HG02798 (cell line): ENCODE data around the gene FAM180B.
A peak's percentile ranks its signal among the peaks of the same experiment; 100 is the strongest.

Experiments used
- ATAC-seq: cut with Tn5 transposase; IDR thresholded peaks from one replicate; pipeline ENCODE4 v1.9.1; 2021; ENCODE audit warnings: mild to moderate bottlenecking; ENCODE audit not compliant: unreplicated experiment, poor library complexity

Gene FAM180B

GRCh38 chr11:47566149-47566698 is 20.3 kb upstream of the FAM180B start:
- no peak for ATAC-seq

DNA sequence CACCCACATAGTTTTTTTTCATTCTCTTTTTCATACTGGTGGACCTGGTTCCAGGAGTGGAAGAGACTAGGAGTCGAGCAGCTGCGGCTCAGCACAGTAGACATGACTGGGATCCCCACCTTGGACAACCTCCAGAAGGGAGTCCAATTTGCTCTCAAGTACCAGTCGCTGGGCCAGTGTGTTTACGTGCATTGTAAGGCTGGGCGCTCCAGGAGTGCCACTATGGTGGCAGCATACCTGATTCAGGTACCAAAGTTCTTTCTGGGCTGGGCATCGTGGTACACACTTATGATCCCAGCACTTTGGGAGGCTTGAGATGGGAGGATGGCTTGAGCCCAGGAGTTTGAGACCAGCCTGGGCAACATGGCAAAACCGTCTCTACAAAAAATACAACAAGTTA is 16.8 kb upstream of the FAM180B start:
- no peak for ATAC-seq

DNA sequence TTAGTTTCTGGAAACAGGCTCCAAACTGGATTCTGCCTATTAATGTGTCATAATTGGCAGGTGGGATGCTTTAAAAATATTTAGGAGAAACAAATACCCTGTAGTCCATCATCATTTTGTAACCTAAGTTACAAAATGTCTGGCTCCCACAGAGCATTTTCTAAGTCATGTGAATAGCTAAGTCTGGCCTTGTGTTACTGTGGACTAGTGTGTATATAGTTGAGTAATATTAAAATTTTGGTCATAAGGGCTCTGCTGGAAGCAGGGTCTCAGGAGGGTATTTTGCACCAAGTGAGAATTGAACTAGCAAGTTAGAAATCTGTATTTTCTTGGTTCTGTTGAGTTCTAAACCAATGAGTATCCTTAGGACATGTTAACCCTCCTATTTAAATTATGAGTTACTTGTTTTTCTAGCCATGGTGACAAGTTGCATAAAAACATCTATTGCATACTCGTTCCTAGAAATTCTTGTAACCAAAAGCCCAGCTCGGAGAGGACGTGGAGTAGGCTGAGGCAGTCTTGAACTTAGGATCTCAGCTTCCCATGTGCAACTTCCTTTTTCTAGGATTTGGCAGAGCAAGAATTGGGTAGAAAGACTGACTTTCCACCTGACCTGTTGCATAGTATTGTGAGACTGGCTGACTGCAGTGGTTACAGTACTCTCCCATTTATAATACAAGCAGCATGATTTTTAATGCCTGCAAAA is 15.7 kb upstream of the FAM180B start:
- ATAC-seq, result no peak

- no peak for ATAC-seq
Observed at GRCh38 chr11:47571357-47571729, 15.1 kb upstream of the FAM180B start.

GRCh38 chr11:47571895-47572294 is 14.6 kb upstream of the FAM180B start:
- no peak for ATAC-seq

- no peak for ATAC-seq
Observed at GRCh38 chr11:47572715-47573255, 13.7 kb upstream of the FAM180B start.

- no peak for ATAC-seq
Observed at GRCh38 chr11:47573321-47573720, 13.2 kb upstream of the FAM180B start.

DNA sequence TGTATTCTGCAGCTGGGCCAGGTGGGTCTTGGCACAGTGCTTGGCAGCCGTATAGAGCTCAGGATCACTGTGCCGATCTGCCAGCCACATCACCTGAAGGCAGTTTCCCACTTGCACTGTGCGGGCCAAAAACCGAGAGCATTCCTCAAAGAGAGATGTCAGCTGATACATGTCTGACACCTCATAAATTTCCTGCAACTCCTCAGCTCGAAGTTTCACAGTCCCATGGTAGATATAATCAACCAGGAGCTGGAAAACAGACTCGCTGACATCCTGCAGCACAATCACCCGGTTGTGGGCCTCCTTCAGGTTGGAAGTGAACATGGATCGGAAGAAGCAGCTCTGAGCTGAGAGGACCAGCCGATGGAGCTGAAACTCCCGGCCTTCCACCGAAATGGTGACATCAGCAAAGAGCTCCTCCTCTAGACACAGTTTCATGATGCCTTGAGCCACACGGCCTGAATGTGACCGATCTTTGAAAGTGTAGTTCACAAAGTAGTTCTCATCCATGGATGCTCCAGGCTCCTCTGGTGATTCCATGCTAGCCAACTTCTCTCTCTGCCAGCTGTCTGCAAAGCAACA is 8.9 kb upstream of the FAM180B start:
- no peak for ATAC-seq

- peak; percentile 93 for ATAC-seq
Observed at GRCh38 chr11:47578524-47579494, 7.7 kb upstream of the FAM180B start, which contains the start of the genes KBTBD4 and NDUFS3. Gene KBTBD4, minus strand, starts transcription at chr11:47578970. Its CDS starts 19 bp downstream, at chr11:47578951. Gene NDUFS3, plus strand, starts transcription at chr11:47579074. Its CDS starts 18 bp downstream, at chr11:47579092.

DNA sequence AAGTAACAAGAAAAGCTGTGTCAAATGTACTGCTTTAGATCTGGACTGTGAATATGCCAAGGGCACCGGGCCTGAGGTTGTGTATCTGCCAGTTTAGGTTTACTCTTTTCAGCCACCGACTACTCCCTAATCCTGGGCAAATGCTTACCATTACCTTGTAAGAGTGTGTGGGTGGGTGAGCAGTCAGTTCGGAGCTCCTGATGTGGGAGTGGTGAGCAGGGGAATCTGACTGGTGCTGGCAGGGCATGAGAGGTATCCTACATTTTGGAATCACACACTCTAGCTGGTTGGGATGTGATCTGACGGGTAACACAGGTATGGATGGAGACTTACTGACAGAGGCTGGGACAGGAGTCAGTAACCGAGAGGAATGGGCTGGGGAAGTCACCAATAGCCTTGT is 2.6 kb upstream of the FAM180B start:
- no peak for ATAC-seq

DNA sequence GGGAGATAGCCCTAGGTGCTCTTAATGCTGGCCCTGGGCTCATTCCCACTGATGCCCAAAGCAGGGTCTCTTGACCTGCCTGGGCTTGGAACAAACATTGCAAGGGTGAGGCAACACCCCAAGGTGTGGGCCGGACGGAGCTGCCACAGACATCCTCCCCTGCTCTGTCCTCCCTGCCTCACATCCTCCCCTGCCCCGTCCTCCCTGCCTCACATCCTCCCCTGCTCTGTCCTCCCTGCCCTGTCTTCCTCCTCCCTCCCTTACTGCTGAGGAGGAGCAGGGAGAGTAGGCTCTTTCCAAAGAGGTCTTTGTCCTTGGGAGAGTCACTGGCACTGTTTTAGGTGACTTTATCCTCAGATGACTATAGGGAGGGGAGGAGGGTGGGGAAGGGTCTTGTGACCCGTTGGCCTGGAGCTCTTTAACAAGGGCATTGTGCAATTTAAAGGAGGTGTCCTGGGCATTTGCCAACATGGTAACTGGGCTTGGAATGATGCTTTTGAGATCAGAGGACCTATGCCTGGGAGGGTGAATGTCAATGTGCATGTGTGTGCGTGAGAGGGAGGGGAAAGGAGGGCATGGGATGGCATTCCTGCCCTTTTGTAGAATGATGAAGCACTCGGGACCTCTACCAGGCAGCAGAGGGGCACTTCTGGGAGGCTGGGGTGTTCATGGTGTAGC is 700 bp downstream of the FAM180B start:
- no peak for ATAC-seq

DNA sequence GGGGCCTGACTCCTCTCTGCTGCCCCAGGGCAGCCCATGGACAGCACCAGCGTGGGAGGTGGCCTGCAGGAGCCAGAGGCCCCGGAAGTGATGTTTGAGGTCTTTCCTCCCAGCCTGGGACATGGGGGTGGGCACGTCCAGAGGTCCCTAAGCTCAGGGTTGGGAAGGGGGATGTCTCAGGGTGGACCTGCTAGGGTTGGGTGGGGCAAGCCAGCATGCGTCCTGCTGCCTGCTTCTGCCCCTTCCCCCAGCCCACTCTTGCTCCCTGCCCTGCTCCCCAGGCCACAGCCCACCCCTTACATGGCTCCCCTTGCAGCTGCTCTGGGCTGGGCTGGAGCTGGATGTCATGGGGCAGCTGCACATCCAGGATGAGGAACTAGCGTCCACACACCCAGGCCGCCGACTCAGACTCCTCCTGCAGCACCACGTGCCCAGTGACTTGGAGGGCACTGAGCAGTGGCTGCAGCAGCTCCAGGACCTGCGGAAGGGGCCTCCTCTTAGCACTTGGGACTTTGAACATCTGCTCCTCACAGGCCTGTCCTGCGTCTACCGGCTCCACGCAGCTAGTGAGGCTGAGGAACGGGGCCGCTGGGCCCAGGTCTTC is 1.3 kb downstream of the FAM180B start:
- ATAC-seq, result no peak

DNA sequence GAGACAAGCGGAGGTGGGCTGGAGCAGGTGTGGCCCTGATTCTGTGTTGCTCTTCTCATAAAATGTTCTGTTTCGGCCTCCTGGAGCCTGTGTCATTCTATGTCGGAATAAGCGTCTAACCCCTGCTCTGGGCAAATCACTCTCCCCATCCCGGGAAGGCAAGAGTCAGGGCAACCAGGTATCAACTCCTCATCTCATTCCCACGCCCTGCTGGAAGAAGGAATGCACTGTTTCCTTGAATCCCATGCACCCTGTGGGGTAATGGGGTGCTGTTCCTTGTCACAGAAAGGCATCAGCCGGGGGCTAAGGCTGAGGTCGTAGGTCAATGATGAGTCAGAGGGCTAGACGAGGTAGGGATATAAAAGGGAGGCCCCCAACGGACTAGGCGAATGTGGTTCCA is 2.6 kb downstream of the FAM180B start:
- ATAC-seq, result no peak

DNA sequence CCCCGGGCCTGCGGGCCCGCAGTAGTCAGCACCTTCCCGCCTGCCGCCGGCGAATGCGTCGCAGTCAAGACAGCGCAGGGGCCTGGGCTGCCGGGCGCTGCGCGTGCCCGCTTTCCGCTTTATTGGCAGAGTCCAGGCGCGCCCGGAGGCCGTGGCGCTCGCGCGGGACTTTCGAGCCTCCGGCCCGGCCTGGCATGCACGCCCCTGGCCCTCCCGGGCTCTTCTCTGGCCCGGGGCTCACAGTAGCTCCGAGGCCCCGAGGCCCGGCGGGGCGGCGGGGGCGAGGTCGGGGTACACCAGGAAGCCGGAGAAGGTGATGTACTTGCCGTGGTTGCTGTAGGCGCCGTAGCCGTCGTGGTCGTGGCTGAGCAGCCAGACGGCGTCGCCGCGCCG is 3.1 kb downstream of the FAM180B start:
- ATAC-seq, result no peak

DNA sequence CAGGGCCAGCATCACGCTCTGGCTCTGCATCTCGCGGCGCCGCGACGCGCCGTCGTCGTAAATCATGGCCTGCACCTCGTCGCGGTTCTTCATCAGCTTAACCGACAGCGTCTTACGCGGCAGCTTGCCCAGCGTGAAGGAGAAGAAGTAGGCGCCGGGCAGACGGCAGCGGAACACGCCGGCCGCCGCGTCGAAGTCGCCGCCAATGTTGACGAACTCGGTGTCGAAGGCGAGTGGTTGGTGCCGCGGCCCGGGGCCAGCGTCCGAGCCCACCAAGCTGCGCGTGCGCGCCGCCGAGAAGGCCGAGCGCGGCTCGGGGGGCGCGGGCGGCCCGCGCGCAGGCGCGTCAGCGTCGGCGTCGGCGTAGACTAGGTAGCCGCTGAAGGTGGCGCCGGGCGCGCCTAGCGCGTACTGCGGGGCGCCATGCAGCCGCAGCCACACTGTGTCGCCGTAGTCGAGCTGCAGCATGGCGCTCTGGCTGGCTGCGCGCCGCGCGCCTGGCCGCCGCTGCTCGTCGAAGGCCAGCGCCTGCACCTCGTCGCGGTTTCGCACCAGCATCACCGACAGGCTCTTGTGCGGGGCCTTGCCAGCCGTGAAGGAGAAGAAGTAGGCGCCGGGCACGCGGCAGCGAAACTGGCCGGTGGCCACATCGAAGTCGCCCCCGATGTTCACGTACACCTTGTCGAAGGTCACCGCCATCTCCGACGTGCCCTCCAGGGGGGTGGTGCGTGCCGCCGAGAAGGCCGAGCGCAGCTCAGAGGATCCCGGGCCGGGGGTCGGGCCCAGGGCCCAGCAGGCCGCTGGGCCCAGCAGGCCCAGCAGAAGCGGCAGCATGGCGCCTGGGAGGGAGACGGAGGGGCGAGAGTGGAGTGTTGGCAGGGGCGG is 3.7 kb downstream of the FAM180B start:
- ATAC-seq, result no peak

- ATAC-seq, result no peak
Observed at GRCh38 chr11:47591764-47592163, 5.3 kb downstream of the FAM180B start.

GRCh38 chr11:47592251-47592650 is 5.8 kb downstream of the FAM180B start:
- no peak for ATAC-seq

- ATAC-seq, result no peak
Observed at GRCh38 chr11:47592970-47593369, 6.5 kb downstream of the FAM180B start.
